ENCODE results near the gene USP10.

- TF ChIP-seq TAF1 (IDR thresholded peaks at IDR 0.05; ENCODE audit: low read depth) (no peak), EP300 (IDR thresholded peaks at IDR 0.05; ENCODE audit: borderline replicate concordance) (no peak), TCF12 (IDR thresholded peaks at IDR 0.05; ENCODE audit: low read depth) (no peak), YY1 (IDR thresholded peaks at IDR 0.05; ENCODE audit: low read depth) (no peak), NFIC (IDR thresholded peaks at IDR 0.05) (no peak)
These were observed 52.8 kb downstream of the USP10 start for GRCh38 chr16:84752600-84752999.
